PFSK-1 (cell line): ENCODE data around the gene WNK2.

ENCODE experiments used
- FOXP2 ChIP-seq: optimal IDR thresholded peaks from 2 replicates; pipeline ENCODE3; 2011; ENCODE audit warnings: borderline replicate concordance, control low read depth, inconsistent platforms; ENCODE audit not compliant: insufficient read depth; ENCODE audit errors: extremely low read length, extremely low read depth
- POLR2AphosphoS5 ChIP-seq: IDR thresholded peaks from 2 replicates; pipeline ENCODE4 v1.6.1; 2012; ENCODE audit warnings: low read depth, mild to moderate bottlenecking, control low read depth, low read length, moderate library complexity
- REST ChIP-seq, 2 experiments: IDR thresholded peaks; 2 replicates each; pipeline versions ENCODE4 v1.6.1 to v1.8.0; 2011 to 2012; ENCODE audit warnings: low read depth in 2 of 2, low read length in 2 of 2, control low read depth in 1 of 2, inconsistent platforms in 1 of 2, mild to moderate bottlenecking in 1 of 2, moderate library complexity in 1 of 2; ENCODE audit not compliant: insufficient read depth in 1 of 2
- SIN3A ChIP-seq: IDR thresholded peaks from 2 replicates; pipeline ENCODE4 v1.6.1; 2012; ENCODE audit warnings: mild to moderate bottlenecking, low read length, moderate library complexity, borderline replicate concordance; ENCODE audit not compliant: insufficient read depth
- TAF1 ChIP-seq: IDR thresholded peaks from 2 replicates; pipeline ENCODE4 v1.6.1; 2012; ENCODE audit warnings: low read length, control low read depth, borderline replicate concordance; ENCODE audit not compliant: insufficient read depth

Gene WNK2

GRCh38 chr9:93221044-93221443 is 37.1 kb downstream of the WNK2 start:
- no peak for TF ChIP-seq POLR2AphosphoS5
- no peak for TF ChIP-seq TAF1
- no peak for TF ChIP-seq REST (IDR thresholded peaks at IDR 0.05; ENCODE audit: insufficient read depth in 1 of 2, low read depth in 2 of 2, low read length in 2 of 2)
- no peak for TF ChIP-seq FOXP2
- no peak for TF ChIP-seq SIN3A

DNA sequence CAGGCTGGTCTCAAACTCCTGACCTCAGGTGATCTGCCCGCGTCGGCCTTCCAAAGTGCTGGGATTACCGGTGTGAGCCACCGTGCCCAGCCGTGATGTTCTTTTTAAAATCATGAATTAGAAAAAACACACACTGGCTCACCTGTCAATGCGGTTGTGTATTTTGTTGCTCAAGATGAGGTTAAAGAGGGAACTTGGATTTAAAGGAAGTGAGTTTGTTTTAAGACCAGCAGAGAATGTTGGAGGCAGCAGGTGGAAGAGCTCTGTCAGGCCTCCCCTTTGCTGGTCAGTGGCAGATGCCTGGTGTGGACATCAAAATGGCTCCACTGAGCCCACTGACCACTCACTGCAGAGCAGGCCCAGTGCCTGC is 38.9 kb downstream of the WNK2 start:
- TF ChIP-seq SIN3A = no peak
- no peak for TF ChIP-seq FOXP2
- TF ChIP-seq POLR2AphosphoS5 = no peak
- TF ChIP-seq REST (IDR thresholded peaks at IDR 0.05; ENCODE audit: insufficient read depth in 1 of 2, low read depth in 2 of 2, low read length in 2 of 2) = no peak
- TF ChIP-seq TAF1 = no peak

GRCh38 chr9:93223260-93224180 is 39.6 kb downstream of the WNK2 start:
- TF ChIP-seq SIN3A = no peak
- no peak for TF ChIP-seq FOXP2
- no peak for TF ChIP-seq TAF1
- no peak for TF ChIP-seq POLR2AphosphoS5
- TF ChIP-seq REST (IDR thresholded peaks at IDR 0.05; ENCODE audit: insufficient read depth in 1 of 2, low read depth in 2 of 2, low read length in 2 of 2) = no peak

GRCh38 chr9:93224591-93224990 is 40.7 kb downstream of the WNK2 start:
- TF ChIP-seq SIN3A (no peak), POLR2AphosphoS5 (no peak), FOXP2 (no peak), REST (IDR thresholded peaks at IDR 0.05; ENCODE audit: insufficient read depth in 1 of 2, low read depth in 2 of 2, low read length in 2 of 2) (no peak), TAF1 (no peak)

- TF ChIP-seq SIN3A (no peak), REST (IDR thresholded peaks at IDR 0.05; ENCODE audit: insufficient read depth in 1 of 2, low read depth in 2 of 2, low read length in 2 of 2) (no peak), FOXP2 (no peak), POLR2AphosphoS5 (no peak), TAF1 (no peak)
Measured at GRCh38 chr9:93225417-93225816, 41.5 kb downstream of the WNK2 start.
